A673 (cell line): ENCODE data around the gene TMEM259. TPM values are rescaled to one million over a fixed set of nuclear protein-coding genes. Genes with fewer than 3 reads are reported as not detected.

Source experiments
- BruUV-seq: library from RNA; stranded (reverse); fragments of 400-500 nt; replicated peaks from 2 replicates; lab custom pipeline; 2021; lab: Mats Ljungman, UMichigan
- CTCF ChIA-PET: fragments of 300-600 bp; sonication (Branson Sonifier 250); formaldehyde crosslinking; loops from one replicate; lab custom pipeline; 2022; ENCODE audit warnings: antibody characterized with exemption; lab: Charles Lee
- POLR2A ChIA-PET: fragments of 300-600 bp; sonication (Branson Sonifier 250); formaldehyde crosslinking; loops from one replicate; lab custom pipeline; 2022; ENCODE audit warnings: antibody characterized with exemption; ENCODE audit not compliant: low non-redundant PET; lab: Charles Lee
- DNase-seq: peaks from one replicate; pipeline ENCODE4 v3.0.0-alpha.2; 2015; ENCODE audit warnings: low spot score
- H3K27ac ChIP-seq: fragments of 200-600 bp; sonication (generic); 2 replicates; pipeline ENCODE4 v1.5.1; 2016; ENCODE audit warnings: mixed run types, low read depth, mild to moderate bottlenecking, mixed read lengths, antibody characterized with exemption, low read length; ENCODE audit not compliant: poor library complexity, severe bottlenecking
- H3K27me3 ChIP-seq: fragments of 200-600 bp; sonication (generic); replicated peaks from 2 replicates; pipeline ENCODE4 v1.6.1; 2017; ENCODE audit warnings: mixed run types, low read depth, mild to moderate bottlenecking, mixed read lengths, antibody characterized with exemption, low read length; ENCODE audit not compliant: insufficient read depth, poor library complexity
- H3K36me3 ChIP-seq: fragments of 200-600 bp; sonication (generic); 2 replicates; pipeline ENCODE4 v1.6.1; 2016; ENCODE audit warnings: mixed run types, mild to moderate bottlenecking, mixed read lengths, antibody characterized with exemption, low read length; ENCODE audit not compliant: insufficient read depth, poor library complexity, severe bottlenecking
- H3K4me1 ChIP-seq: fragments of 200-600 bp; sonication (generic); 2 replicates; pipeline ENCODE4 v1.6.1; 2017; ENCODE audit warnings: mixed run types, mild to moderate bottlenecking, mixed read lengths, antibody characterized with exemption, low read length; ENCODE audit not compliant: insufficient read depth, poor library complexity, severe bottlenecking
- H3K4me3 ChIP-seq: fragments of 200-600 bp; sonication (generic); 2 replicates; pipeline ENCODE4 v1.5.1; 2016; ENCODE audit warnings: low read depth, mixed run types, mild to moderate bottlenecking, mixed read lengths, low read length; ENCODE audit not compliant: poor library complexity, severe bottlenecking
- H3K9me3 ChIP-seq: fragments of 200-600 bp; sonication (generic); 2 replicates; pipeline ENCODE4 v1.6.1; 2016; ENCODE audit warnings: mixed run types, low read depth, mild to moderate bottlenecking, mixed read lengths, antibody characterized with exemption, low read length; ENCODE audit not compliant: poor library complexity, severe bottlenecking
- EZH2 ChIP-seq: fragments of 200-600 bp; sonication (generic); IDR thresholded peaks from 2 replicates; pipeline ENCODE4 v1.6.1; 2017; ENCODE audit warnings: borderline replicate concordance, low read depth, mild to moderate bottlenecking, mixed read lengths, antibody characterized with exemption, low read length; ENCODE audit not compliant: poor library complexity, severe bottlenecking
- intact Hi-C: fragments of 100-400 bp; cut with micrococcal nuclease; formaldehyde crosslinking; loops from one replicate; pipeline ENCODE4 v1.10.0; 2022; ENCODE audit not compliant: unreplicated experiment
- total RNA-seq: library from RNA; stranded (reverse); gene quantifications from 2 replicates; pipeline ENCODE4 v1.2.3, GENCODE V29; 2021
- TF ChIP-seq, protein P1 (sequence below): fragments of 300-800, 200-600 bp; sonication (generic); conservative IDR thresholded peaks from 2 replicates; pipeline ENCODE4 v1.5.1; 2017; ENCODE audit warnings: low read depth, mild to moderate bottlenecking, antibody characterized with exemption, low read length, moderate library complexity, mixed read lengths

TMEM259 gene
- total RNA-seq, 1 experiment from 2014 or later = 151 TPM

DNA sequence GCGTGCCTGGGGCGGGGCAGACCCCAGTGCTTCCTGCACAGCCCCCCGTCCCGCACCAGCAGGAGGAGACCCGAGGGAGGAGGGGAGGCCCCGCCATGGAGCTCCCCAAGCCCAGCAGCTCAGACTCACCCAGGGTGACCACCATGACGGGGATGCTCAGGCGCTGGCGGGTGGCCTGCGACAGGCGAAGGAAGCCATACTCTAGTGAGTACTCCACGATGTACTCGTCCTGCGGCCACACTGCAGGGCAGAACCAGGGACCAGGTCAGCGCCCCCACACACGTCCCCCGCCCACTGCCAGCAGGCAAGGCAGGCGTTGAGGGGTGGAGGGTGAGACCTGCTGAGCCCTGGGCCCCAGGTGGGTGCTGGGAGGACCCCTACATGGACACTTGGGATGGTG is 8.6 kb downstream of the TMEM259 start:
- no peaks in the 10 kb centered on the region for H3K27me3 ChIP-seq
- DNase-seq = no peak
- no peak overlapping the region for H3K4me3 ChIP-seq
- no TSS peak for BruUV-seq
- peaks cover 43% of the 10 kb centered on the region for H3K36me3 ChIP-seq
- intact Hi-C loops = no loop called here
- TF ChIP-seq, protein P1, sequence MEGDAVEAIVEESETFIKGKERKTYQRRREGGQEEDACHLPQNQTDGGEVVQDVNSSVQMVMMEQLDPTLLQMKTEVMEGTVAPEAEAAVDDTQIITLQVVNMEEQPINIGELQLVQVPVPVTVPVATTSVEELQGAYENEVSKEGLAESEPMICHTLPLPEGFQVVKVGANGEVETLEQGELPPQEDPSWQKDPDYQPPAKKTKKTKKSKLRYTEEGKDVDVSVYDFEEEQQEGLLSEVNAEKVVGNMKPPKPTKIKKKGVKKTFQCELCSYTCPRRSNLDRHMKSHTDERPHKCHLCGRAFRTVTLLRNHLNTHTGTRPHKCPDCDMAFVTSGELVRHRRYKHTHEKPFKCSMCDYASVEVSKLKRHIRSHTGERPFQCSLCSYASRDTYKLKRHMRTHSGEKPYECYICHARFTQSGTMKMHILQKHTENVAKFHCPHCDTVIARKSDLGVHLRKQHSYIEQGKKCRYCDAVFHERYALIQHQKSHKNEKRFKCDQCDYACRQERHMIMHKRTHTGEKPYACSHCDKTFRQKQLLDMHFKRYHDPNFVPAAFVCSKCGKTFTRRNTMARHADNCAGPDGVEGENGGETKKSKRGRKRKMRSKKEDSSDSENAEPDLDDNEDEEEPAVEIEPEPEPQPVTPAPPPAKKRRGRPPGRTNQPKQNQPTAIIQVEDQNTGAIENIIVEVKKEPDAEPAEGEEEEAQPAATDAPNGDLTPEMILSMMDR = no peak
- TF ChIP-seq EZH2 = no peak
- ChIA-PET POLR2A (no interaction called here), CTCF (no interaction called here)
- H3K9me3 ChIP-seq = no peaks in the 10 kb centered on the region
- H3K4me1 ChIP-seq = peaks cover 30% of the 10 kb centered on the region
- no peak overlapping the region for H3K27ac ChIP-seq

DNA sequence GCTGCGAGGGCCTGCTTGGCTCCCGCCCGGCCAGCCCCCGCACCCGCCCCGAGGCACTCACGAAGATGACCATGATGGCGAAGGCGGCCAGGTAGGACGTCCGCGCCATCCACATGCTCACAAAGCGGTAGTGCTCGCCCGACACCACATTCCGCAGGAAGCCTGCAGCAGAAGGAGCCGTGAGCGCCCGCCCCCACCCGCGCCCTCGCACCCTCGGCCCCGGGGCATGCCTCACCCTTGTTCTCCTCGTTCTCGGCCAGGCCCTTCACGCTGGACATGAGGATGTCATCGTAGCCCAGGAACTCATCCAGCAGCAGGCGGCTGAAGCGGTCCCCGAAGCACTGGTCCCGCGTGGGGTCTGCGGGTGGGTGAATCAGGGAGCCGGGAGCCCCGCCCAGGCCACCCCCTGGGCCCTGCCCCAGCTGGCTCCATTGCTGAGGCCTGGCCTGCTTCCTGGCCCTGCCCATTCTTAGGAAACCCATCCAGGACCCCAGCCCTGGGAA is 9.0 kb downstream of the TMEM259 start:
- Histone ChIP-seq H3K36me3 (peaks cover 43% of the 10 kb centered on the region), H3K4me1 (peaks cover 29% of the 10 kb centered on the region), H3K27me3 (no peaks in the 10 kb centered on the region), H3K4me3 (no peak overlapping the region), H3K27ac (no peak overlapping the region), H3K9me3 (no peaks in the 10 kb centered on the region)
- intact Hi-C loops = no loop called here
- TF ChIP-seq, protein P1 = no peak
- no peak for TF ChIP-seq EZH2
- DNase-seq = no peak
- CTCF ChIA-PET = no interaction called here
- BruUV-seq = no TSS peak
- POLR2A ChIA-PET = no interaction called here

DNA sequence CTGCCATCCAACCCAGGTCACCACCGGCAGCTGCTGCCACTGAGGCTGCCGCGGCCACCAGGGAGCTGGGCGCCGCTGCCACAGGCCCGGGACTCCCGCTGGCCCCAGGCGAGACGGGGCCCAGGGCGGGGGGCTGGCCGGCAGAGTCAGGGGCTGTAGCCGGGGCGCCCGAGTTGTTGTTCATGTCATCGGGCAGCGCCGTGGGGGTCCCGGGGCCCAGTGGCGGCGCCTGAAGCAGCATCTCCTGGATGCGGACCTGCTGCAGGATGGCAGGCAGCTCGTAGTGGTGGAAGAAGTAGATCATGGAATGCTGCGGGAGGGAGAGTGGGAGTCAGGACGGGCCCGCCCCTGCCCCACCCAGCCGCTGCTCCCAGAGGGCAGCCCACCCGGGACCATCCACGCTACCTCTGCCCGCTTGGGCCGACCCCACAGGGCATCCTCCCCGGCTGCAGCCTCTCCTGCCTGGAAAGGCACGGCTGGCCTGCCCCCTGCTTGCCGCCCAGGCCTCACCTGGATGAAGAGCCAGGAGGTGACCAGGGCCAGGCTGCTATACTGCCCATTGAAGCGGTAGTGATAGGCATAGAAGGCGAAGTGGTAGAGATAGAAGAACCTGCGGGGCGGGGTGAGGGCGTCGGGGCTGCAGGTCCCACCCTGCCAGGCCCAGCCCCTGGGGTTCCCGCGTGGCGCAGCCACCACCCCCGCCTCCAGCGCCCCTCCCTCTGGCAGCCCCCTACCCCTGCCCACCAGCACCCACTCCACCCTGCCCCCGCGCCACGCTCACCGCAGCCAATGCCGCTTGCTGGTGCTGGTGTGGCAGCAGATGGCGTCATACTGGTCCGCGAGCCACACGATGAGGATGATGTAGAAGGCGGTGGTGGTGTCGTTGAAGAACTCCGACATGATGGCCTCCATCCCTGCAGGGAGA is 10.1 kb downstream of the TMEM259 start:
- ChIA-PET POLR2A (interaction anchor here (0.7 kb wide), 1 partner anchor 130 kb away, joined by 3 read pairs; no protein-coding TSS in a partner anchor), CTCF (no interaction called here)
- intact Hi-C loops = no loop called here
- no TSS peak for BruUV-seq
- Histone ChIP-seq H3K27ac (no peak overlapping the region), H3K36me3 (peaks cover 43% of the 10 kb centered on the region), H3K9me3 (no peaks in the 10 kb centered on the region), H3K4me1 (peaks cover 19% of the 10 kb centered on the region), H3K4me3 (no peak overlapping the region), H3K27me3 (no peaks in the 10 kb centered on the region)
- TF ChIP-seq EZH2 = no peak
- TF ChIP-seq, protein P1 = no peak
- no peak for DNase-seq
